ENCODE measurements around the gene TTYH2.
A peak's percentile ranks its signal among the peaks of the same experiment; 100 is the strongest.

The TTYH2 gene

GRCh38 chr17:74194682-74195081, 18.7 kb upstream of the TTYH2 start:
- no peak for DNase-seq

- DNase-seq = no peak
These were observed 16.6 kb upstream of the TTYH2 start for GRCh38 chr17:74196541-74197317.

GRCh38 chr17:74197801-74198200, 15.6 kb upstream of the TTYH2 start:
- no peak for DNase-seq

- no peak for DNase-seq
These were observed 14.7 kb upstream of the TTYH2 start for GRCh38 chr17:74198694-74199093.

- DNase-seq = no peak
These were observed 13.9 kb upstream of the TTYH2 start for GRCh38 chr17:74199306-74200092.

- no peak for DNase-seq
These were observed 13.3 kb upstream of the TTYH2 start for GRCh38 chr17:74200112-74200511.

GRCh38 chr17:74201250-74201649, 12.1 kb upstream of the TTYH2 start:
- no peak for DNase-seq

GRCh38 chr17:74201948-74202347, 11.4 kb upstream of the TTYH2 start:
- no peak for DNase-seq

- no peak for DNase-seq
These were observed 10.4 kb upstream of the TTYH2 start for GRCh38 chr17:74202938-74203337.

GRCh38 chr17:74203439-74204240, 9.7 kb upstream of the TTYH2 start, which contains the start of gene RPL38:
RPL38 (plus strand) TSS chr17:74203678; CDS start chr17:74203956, 278 bp downstream.
- DNase-seq = peak; percentile 30 to 84

- DNase-seq = no peak
These were observed 8.9 kb upstream of the TTYH2 start for GRCh38 chr17:74204474-74204873.

- no peak for DNase-seq
These were observed 8.1 kb upstream of the TTYH2 start for GRCh38 chr17:74205274-74205673.

- DNase-seq = no peak
These were observed 7.0 kb upstream of the TTYH2 start for GRCh38 chr17:74206332-74206818.

- DNase-seq = no peak
These were observed 2.9 kb upstream of the TTYH2 start for GRCh38 chr17:74210191-74211140.

- DNase-seq = no peak
These were observed 2.0 kb upstream of the TTYH2 start for GRCh38 chr17:74211141-74211911.

- no peak for DNase-seq
These were observed 1.5 kb upstream of the TTYH2 start for GRCh38 chr17:74211912-74212208.

GRCh38 chr17:74212209-74212912, 1.0 kb upstream of the TTYH2 start:
- DNase-seq = no peak

- no peak for DNase-seq
These were observed 555 bp downstream of the TTYH2 start for GRCh38 chr17:74213861-74214391.

- DNase-seq = no peak
These were observed 1.3 kb downstream of the TTYH2 start for GRCh38 chr17:74214484-74215341.
